HG02870 (cell line): ENCODE measurements around the gene MVD.
"Not testable (repeated sequence)": the region's sequence is repeated elsewhere in the genome, so short reads cannot be mapped to it uniquely, and the experiment has no call there.

Experiments used
- ATAC-seq: cut with Tn5 transposase; IDR thresholded peaks from one replicate; pipeline ENCODE4 v1.9.1; 2021; ENCODE audit warnings: mild to moderate bottlenecking, moderate library complexity; ENCODE audit not compliant: unreplicated experiment

MVD gene

DNA sequence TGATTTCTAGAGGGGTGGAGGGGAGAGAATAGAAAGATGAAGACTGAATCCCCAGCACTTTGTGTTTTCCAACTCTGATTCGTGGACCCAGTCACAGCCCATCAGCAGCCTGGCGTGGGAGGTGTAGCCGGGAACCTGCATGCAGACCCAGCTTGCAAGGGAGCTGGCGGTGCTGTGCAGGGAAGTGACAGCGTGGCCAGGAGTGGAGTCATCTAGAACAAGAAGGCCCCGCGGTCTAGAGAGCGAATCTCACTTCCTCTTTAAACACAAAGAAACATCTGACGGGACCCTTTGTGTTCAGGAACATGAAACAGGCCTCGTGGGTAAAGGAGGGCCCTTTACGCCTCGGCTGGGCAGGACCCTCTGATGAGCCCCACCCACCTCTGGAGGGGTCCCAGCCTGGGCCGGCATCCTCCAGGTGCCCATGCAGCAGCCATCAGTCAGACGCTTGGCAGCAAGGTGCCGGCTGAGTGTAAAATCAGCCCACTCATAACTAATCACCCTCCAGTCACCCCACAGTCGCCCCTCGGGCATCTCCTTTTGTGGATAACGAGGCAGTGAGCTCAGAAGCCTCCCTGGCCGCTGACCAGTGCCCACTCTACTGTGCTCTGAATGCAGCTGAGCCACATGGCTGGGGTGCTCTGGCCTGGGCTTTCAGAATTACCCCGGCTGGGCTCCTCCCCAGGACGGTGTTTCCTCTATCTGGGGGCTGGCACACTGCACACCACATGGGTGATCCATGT lies 19.0 kb upstream of the MVD start:
- peak; percentile 59 for ATAC-seq

DNA sequence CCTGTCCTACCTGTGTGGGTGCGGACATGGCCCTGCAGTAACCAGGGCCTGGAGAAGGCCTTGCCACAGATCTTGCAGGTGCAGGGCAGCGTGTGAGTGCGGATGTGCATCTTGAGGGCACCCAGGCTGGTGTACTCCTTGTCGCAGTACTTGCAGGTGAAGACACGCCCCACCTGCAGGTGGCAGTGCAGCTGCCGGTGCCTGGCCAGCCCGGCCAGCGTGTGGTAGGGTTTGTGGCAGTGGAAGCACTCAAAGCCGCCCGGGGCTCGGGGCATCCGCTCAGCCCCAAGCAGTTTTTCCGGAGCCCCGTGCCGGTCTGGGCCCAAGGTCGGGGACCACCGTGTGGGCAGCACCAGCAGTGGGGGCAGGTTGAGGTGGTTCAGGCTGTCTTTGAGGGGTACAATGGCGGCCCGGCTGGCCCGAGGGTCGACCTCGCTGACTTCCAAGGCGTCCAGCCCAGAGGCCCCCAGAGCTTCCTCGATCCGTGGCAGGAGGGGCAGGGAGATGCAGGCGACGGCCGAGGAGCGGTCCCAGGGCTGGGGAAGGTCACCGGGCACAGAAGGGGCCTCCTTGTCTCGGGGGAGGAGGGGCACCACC lies 18.3 kb upstream of the MVD start:
- ATAC-seq = no peak

- ATAC-seq = no peak
Measured at GRCh38 chr16:88680554-88681083, 17.7 kb upstream of the MVD start.

DNA sequence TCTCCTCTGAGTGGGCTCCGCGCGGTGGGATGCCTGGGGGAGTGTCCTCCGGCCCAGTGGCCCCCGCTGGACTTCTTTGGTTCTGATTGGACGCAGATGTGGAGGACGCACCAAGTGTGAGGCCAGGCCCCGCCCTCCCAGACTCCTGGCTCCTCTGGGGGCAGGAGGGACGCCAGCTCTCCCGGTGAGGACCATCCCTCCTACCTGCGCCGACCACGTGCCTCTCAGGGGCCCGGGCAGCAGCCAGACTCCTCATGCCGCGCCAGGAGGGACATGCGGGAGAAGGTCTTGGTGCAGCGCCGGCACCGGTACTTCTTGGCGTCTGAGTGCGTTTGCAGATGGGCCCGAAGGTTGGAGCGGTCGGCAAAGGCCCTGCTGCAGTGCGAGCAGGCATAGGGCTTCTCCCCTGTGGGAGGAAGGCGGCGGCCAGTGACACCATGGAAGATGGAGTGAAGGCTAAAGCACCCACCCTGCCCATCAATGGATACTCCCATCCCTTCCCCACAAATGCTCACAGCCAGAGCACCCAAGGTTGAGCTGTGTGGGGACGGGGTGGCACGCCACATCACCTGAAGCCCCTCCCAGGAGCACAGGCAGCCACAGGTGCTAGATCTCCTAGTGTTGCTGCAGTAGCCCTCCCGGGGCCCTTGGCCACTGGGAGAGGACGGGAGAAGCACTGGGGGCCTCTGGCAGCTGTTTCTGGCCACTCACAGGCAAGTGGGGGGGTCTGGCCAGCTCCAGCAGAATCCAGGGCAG lies 15.5 kb upstream of the MVD start:
- ATAC-seq = no peak

DNA sequence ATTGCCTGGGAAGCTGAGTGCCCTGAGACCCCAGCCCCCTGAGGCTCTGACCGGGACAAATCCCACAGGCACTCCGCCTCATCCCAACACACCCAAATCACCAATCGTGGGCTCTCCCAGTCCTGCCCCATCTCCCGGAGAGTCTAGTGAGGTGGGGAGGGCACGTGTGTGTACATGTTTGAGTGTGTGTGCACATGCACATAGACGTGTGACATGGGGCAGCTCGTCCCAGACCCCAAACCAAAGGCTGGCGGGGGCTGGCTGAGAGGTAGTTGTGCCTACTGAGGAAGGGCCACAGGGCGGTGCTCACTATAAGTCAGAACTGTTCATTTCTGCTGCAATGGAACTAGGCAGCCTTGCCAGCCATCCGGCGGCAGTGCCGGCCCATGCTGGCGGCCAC lies 14.8 kb upstream of the MVD start:
- no peak for ATAC-seq

- ATAC-seq = no peak
Measured at GRCh38 chr16:88676502-88677242, 13.8 kb upstream of the MVD start.

- peak; percentile 83 for ATAC-seq
Measured at GRCh38 chr16:88673716-88674379, 11.0 kb upstream of the MVD start.

DNA sequence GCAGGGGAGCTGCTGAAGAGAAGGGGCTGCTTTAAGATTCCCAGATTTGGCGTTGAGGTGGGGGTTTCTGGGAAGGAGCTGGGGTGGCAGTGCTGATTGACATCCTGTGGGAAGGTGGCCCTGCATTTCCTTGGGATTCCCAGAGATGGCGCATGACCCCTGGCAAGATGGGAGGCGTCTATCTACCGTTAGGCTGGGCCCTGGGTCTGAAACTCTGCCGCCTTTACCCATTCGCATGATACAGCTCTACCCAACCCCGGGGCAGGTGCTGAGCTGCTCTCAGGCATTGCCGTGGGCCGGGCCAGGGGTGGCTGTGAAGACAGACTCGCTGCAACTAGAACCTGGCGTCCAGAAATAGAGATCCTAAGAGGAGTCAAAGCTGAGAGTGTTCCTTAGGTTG lies 9.9 kb upstream of the MVD start:
- no peak for ATAC-seq

DNA sequence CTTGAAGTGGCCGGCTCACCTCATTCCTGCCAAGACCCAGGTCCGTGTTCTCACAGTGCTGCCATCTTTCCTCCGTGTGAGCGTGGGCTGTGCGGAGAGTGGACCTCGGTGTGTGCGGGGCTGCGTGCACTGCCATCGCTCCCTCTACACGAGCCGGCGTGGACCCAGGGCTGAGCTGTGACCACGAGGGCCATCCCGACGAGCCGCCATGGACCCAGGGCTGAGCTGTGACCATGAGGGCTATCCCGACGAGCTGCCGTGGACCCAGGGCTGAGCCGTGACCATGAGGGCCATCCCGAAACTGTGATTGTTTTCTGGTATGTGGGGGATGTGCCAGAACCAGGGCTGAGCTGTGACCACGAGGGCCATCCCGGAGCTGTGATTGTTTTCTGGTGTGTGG lies 8.9 kb upstream of the MVD start:
- no peak for ATAC-seq

DNA sequence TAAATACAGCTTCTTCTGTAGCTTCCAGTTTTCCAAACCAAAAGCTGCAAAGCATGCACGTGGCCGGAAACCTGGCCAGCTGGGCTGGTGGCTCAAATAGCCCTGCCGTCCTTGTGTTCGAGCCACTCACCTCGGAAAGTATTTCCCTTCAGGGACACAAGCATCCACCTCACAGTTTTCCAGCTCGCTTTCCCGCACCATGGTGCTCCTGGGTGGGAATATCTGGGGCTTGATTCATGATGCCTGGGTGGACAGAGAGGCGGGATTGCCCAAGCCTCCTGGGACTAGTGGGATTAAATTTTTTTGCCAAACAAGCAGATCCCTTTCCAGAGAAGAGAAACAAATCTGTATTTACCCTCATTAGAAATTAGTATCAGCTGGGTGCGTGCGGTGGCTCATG lies 7.1 kb upstream of the MVD start:
- ATAC-seq = no peak

- not testable (repeated sequence) for ATAC-seq
Measured at GRCh38 chr16:88669493-88669892, 6.6 kb upstream of the MVD start.

DNA sequence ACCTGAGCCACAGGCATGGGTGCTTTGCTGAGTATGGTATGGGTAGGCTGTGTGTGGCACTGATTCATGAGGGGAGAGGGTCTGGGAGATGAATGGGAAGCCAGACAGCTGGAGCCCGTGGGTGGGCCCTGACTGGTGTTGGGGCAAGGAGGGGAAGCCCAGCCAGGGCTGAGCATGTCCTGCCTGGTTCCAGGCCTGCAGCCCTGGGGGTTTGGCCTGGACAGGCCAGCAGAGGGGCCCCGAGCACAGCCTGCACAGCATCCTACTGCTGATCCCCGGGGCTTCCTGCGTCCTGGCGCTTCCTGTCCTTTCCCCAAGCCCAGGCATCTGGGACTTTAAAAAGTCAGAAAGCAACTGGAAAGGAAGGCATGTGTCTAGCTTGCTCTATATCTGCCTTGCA lies 4.6 kb upstream of the MVD start:
- ATAC-seq = no peak

- ATAC-seq = no peak
Measured at GRCh38 chr16:88665570-88665969, 2.7 kb upstream of the MVD start.

- ATAC-seq = no peak
Measured at GRCh38 chr16:88665148-88665547, 2.3 kb upstream of the MVD start.

DNA sequence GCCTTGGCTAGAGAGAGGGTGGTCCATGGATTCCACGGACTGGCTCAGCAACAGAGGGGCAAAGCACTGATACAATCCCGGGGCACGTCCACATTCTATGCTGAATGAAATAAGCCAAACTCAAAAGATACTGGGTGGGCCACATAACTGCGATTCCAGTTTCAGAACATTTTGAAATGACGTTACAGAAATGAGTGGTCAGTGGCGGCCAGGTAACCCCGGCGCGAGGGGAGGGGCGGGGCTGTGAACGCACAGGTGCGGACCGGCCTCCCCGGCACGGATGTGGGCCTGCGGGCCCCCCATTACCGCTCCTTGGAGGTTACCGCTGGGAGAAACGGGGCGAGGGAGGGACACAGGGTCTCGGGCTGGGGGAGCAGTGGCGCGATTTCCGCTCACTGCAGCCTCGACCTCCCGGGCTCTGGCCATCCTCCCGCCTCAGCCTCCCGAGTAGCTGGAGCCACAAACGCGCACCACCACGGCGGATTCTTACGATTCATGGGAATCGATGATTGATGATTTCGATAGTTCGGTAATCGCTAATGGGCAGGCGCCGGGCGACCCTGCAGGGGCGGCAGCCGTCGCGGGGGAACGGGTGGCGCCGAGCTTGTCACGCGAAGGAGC lies 559 bp downstream of the MVD start:
- ATAC-seq = no peak

DNA sequence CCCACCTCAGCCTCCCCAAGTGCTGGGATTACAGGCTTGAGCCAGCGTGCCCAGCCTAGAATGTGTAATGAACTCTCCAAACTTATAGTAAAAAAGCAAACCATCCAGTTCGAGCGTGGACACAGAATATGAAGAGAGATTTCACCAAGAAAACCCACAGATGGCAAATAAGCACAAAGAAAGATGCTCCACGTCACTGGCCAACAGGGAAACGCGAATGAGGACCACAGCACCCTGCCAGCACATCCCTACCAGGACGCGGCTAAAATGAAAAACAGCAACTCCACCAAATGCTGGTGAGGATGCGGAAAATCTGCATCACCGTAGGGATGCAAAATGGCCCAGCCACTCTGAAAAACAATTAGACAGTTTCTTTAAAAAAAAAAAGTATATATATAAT lies 1.4 kb downstream of the MVD start:
- ATAC-seq = no peak

- ATAC-seq = no peak
Measured at GRCh38 chr16:88659160-88659559, 3.7 kb downstream of the MVD start.

GRCh38 chr16:88658714-88659113 lies 4.2 kb downstream of the MVD start:
- no peak for ATAC-seq

- no peak for ATAC-seq
Measured at GRCh38 chr16:88657371-88657770, 5.5 kb downstream of the MVD start.

GRCh38 chr16:88656291-88656980 lies 6.5 kb downstream of the MVD start:
- no peak for ATAC-seq
